NCI-H2196 treated with DMSO at 0.1 percent for 48 hours (cell line): Measurements from ENCODE around the gene PLPP3.
A peak's percentile ranks its signal among the peaks of the same experiment; 100 is the strongest.
"Not testable (repeated sequence)": the region's sequence is repeated elsewhere in the genome, so short reads cannot be mapped to it uniquely, and the experiment has no call there.

Experiments used
- DNase-seq: peaks from one replicate; lab custom pipeline; 2025; ENCODE audit not compliant: unreplicated experiment; lab: John Stamatoyannopoulos, UW

Gene PLPP3

GRCh38 chr1:56578963-56579875 is at the start of gene PLPP3:
Gene PLPP3, minus strand, starts transcription at chr1:56579563. Its CDS starts 547 bp downstream, at chr1:56579016.
- DNase-seq: peak; percentile 62

GRCh38 chr1:56627636-56628039 is 48.3 kb upstream of the PLPP3 start:
- DNase-seq: no peak

DNA sequence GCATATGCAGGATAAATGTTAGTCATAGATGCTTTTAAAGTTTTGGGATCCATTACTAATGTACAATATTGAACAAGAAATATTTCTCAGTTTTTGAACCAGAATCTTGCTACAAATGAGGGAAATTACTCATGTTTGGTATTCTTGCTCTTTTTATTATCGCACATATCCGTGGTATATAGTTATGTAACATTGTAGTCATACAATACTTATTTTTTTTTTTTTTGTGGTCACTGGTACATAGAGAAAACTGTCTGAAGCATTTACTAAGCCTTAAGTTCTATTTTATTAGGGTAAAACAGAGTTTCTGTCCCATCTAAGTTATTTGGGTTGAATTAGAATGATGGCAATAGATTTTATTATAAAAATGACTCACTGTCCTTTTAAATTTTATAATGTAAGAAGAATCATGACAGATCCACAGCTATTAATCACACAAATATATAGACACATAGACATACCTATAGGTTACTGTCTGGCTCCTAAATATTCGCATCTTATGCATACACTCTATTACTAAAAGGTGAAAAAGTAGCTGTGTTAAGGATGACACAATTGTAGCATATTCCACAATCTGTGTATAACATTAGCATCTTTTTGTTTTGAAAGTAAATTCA is 47.8 kb upstream of the PLPP3 start:
- DNase-seq: no peak

DNA sequence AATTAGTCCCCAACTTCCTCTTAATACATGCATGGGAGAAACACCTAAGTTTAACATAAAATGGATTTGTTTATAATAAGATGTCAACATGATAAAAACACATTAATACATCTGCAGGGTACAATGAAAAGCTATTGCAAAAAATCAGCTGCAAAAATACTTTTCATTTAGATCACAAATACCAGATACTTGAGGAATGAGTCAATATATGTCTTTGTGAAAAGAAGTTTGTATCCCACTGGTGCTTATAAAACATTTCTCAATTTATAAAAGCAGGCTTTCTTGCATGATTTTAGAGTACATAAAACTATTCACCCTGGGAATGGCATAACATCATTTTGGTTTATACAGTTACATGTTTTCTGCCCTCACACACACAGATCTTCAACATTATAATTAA is 47.2 kb upstream of the PLPP3 start:
- no peak for DNase-seq

DNA sequence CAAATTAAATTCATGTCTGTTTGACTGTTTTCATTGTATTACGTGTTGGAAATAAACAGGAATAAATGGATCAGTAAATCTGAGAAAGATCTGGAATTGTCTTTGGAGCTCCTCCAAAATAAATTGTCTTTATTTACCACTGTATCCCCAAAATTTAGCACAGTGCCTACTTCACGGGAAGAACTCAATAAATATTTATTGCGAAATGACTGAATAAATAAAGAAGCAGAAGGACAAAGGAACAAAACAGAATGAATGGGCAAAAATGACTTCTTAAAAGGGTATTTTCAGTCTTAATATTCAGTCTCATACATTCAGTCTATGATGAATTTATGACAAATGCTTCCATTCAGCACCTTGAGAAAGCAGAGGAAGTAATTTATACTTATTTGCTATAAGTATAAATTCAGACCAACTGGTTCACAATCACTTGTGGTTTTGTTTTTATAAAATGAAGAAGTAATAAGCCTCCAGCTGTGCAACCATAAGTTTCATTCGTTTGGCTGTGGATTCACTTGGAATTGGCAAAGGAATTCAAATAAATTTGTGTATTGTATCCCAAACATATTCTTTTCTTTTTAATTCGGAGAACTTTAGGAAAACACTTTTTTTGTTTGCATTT is 46.6 kb upstream of the PLPP3 start:
- DNase-seq: no peak

GRCh38 chr1:56617141-56617540 is 37.8 kb upstream of the PLPP3 start:
- no peak for DNase-seq

- DNase-seq: not testable (repeated sequence)
Measured at GRCh38 chr1:56610770-56611169, 31.4 kb upstream of the PLPP3 start.

DNA sequence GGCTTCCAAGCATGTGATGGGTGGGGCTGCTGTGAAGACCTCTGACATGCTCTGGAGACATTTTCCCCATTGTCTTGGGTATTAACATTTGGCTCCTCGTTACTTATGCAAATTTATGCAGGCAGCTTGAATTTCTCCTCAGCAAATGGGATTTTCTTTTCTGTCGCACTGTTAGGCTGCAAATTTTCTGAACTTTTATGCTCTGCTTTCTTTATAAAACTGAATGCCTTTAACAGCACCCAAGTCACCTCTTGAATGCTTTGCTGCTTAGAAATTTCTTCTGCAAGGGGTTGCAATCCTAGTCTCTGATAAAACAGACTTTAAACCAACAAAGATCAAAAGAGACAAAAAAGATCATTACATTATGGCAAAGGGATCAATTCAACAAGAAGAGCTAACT is 30.7 kb upstream of the PLPP3 start:
- DNase-seq: not testable (repeated sequence)

DNA sequence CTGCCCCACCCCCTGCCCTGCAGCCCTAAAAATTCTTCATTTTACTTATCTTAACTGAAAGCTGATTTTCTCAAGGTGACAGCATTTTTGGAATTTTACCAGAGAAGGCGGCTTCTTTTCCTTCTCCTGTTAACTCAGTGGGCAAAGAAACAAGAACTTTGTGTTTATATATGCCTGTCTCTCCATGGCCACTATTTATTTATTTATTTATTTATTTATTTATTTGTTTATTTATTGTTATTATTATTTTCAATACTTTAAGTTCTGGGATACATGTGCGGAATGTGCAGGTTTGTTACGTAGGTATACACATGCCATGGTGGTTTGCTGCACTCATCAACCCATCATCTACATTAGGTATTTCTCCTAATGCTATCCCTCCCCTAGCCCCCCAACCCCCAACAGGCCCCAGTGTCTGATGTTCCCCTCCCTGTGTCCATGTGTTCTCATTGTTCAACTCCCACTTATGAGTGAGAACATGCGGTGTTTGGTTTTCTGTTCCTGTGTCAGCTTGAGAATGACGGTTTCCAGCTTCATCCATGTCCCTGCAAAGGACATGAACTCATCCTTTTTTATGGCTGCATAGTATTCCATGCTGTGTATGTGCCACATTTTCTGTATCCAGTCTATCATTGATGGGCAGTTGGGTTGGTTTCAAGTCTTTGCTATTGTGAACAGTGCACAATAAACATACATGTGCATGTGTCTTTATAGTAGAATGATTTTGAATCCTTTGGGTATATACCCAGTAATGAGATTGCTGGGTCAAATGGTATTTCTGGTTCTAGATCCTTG is 16.2 kb upstream of the PLPP3 start:
- DNase-seq: not testable (repeated sequence)

DNA sequence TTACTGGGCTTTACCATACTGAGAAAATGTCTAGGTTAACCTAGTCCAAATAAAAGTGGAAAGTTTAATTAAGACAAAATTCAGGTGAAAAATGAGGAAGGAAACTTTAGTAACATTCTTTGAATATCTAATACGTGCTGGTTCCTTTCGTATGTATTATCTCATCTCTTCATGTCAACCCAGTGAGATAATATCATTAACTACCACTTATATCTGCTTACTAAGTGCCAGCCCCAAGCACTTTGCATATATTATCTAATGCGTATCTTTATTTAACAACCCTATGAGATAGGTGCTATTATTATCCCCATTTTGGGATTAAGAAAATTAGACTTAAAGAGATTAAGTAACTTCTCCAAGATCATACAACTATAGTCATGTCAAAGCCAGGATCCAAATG is 12.5 kb upstream of the PLPP3 start:
- DNase-seq: no peak

DNA sequence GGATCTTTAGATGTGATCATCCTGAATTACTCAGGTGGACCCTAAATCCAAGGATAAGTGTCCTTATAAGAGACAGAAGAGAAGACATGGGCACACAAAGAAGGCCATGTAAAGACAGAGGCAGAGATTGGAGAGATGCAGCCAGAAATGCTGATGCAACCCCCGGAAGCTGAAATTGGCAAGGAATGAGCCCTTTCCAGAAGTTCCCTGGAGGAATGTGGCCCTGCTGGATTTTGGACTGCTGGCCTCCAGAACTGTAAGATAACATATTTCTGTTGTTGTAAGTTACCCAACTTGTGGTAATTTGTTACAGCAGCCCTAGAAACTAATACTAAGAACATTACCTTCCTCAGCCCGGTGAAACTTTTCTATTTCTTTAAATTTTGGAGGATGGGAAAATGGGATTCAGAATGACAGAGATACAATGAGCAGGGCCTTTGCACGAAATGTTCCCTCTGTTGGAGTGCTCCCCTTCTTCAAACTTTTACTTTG is 11.2 kb upstream of the PLPP3 start:
- DNase-seq: no peak

DNA sequence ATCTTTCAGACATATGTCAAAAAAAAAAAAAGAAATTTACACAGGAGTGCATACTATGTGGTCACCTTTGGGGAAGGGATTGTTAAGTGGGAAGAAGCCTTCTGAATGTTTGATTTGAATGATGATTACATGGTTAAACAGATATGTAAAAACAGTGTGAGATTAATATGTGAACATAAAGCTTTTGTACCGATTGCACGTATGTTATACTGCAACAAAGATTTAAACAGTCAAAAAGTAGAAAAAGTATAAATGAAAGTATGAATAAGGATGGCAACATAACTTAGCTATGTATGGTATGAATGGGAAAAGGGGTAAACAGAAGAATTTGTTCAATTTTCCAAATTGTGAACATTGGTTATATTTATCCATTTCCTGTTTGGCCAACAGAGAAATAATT is 10.0 kb upstream of the PLPP3 start:
- no peak for DNase-seq

GRCh38 chr1:56586502-56586901 is 7.1 kb upstream of the PLPP3 start:
- DNase-seq: no peak

DNA sequence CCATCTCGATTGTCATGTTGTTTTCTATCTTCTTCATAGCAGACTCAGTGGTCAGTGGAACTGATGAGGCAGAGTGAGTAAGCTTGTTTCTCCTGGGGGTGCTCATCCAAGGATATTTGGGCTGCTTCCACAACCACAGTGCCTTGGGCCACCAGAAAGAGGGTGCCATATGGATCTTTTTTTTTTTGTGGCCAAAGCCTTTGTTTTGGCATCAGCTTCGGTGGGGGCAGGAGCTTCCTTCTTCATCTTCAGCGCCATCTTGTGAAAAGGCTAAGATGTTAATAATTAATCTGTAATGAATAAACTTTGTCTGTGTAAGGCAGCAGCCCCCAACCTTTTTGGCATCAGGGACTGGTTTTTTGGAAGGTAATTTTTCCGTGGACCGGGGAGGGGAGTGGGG is 6.6 kb upstream of the PLPP3 start:
- DNase-seq: no peak

- DNase-seq: peak; percentile 63
Measured at GRCh38 chr1:56584910-56585528, 5.7 kb upstream of the PLPP3 start.

DNA sequence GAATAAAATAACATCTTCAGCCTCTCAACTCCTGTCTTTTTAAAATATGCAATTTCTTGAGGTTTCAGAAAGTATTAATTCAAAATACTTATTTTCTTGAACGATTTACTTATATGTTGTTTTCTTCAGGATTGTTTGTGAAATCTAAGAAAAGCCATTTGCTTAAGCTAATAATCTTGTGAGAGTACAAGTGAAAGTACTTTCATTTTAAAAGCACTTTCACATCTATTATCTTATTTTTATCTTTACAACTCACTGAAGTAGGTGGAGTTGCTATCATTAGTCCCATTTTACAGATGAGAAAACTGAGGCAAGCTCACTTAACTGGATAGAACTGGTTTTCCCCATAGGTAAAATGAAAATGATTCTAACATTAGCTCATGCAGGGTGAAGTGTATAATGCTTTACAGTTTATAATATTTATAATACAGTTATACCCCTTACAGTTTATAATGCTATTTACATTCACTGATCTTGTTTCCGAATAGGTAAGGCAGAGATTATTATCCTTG is 4.7 kb upstream of the PLPP3 start:
- no peak for DNase-seq

DNA sequence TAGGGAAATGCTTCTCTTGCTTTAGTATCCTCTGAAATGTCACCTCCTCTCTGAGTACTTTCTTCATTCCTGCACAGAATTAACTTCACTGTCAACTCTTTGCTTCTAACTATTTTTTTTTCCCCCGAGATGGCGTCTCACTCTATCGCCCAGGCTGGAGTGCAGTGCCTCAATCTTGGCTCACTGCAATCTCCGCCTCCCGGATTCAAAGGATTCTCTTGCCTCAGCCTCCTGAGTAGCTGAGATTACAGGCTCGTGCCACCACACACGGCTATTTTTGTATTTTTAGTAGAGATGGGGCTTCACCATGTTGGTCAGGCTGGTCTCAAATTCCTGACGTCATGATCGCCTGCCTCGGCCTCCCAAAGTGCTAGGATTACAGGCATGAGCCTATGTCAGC is 1.4 kb upstream of the PLPP3 start:
- DNase-seq: no peak

GRCh38 chr1:56578138-56578962 is 1.0 kb downstream of the PLPP3 start:
- no peak for DNase-seq

DNA sequence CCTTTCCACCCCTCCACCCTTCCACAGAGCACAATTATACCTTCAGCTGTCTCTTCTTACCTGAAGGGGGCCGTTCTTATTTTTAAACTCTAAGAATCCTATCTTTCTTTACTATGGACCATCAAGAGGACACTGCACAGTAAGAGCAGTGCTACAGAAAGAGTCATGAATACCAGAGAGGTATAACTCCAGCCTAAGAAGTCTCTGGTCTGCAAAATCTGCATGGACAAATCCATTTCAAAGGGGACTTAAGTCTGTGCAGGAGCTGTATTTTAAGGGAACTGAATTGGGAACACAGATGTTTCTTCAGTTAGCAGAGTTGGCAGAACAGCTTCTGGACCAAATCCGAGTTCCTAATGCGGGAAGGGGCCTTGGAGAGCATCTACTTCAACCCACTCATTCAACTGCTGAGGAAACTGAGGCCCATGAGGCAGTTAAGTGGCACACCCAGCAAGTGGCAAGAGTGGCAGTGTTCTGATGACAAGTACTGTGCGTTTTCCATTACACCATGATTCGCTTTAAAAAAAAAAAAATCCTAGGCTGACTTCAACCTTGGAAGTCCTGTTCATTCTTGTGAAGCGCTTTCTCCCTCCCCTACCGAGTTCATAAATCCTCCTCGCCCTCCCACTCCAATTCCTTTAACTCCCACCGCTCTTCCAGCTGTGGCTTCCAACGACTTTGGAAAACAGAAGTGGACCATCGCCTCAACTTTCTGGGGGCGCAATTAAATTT is 1.8 kb downstream of the PLPP3 start:
- DNase-seq: no peak
